Panc1 (cell line): ENCODE data around the gene LRRC23. TPM values are rescaled to one million over a fixed set of nuclear protein-coding genes. Genes with fewer than 3 reads are reported as not detected.

Experiments
- ATAC-seq: fragments of 200-7000 bp; cut with Tn5 transposase; 2 replicates; pipeline ENCODE4 v1.9.1; 2020; ENCODE audit warnings: mild to moderate bottlenecking, moderate library complexity
- BruUV-seq: library from RNA; stranded (reverse); fragments of 400-500 nt; replicated peaks from 2 replicates; lab custom pipeline; 2021; lab: Mats Ljungman, UMichigan
- CTCF ChIA-PET: fragments of 300-600 bp; sonication (Branson Sonifier 250); formaldehyde crosslinking; loops from one replicate; lab custom pipeline; 2022; ENCODE audit warnings: antibody characterized with exemption; lab: Charles Lee
- POLR2A ChIA-PET: fragments of 300-600 bp; sonication (Branson Sonifier 250); formaldehyde crosslinking; loops from one replicate; lab custom pipeline; 2022; ENCODE audit warnings: antibody characterized with exemption; lab: Charles Lee
- DNase-seq: peaks from one replicate; pipeline ENCODE4 v3.0.0-alpha.2; 2010; ENCODE audit warnings: low read depth, low spot score
- H3K27ac ChIP-seq: 2 replicates; pipeline ENCODE4 v1.5.1; 2011; ENCODE audit warnings: mild to moderate bottlenecking, low read length, inconsistent platforms
- H3K27me3 ChIP-seq: fragments of 200-500 bp; sonication (Bioruptor generic); 2 replicates; pipeline ENCODE4 v1.6.0; 2014; ENCODE audit warnings: low read length, inconsistent platforms; ENCODE audit not compliant: control insufficient read depth, insufficient read depth
- H3K36me3 ChIP-seq: fragments of 200-500 bp; sonication (Bioruptor generic); 2 replicates; pipeline ENCODE4 v1.5.1; 2014; ENCODE audit warnings: inconsistent platforms, mild to moderate bottlenecking, low read length, moderate library complexity; ENCODE audit not compliant: control insufficient read depth, insufficient read depth
- H3K4me1 ChIP-seq: 2 replicates; pipeline ENCODE4 v1.5.1; 2011; ENCODE audit warnings: inconsistent platforms, mild to moderate bottlenecking, low read length, moderate library complexity; ENCODE audit not compliant: control insufficient read depth, insufficient read depth
- H3K4me3 ChIP-seq, 2 experiments: 2 replicates each; pipeline ENCODE4 v1.5.1; 2011 to 2012; ENCODE audit warnings: low read depth in 2 of 2, low read length in 2 of 2, mild to moderate bottlenecking in 2 of 2, inconsistent platforms in 1 of 2, moderate library complexity in 1 of 2
- H3K9me3 ChIP-seq: fragments of 200-500 bp; sonication (Bioruptor generic); 2 replicates; pipeline ENCODE4 v1.5.1; 2014; ENCODE audit warnings: low read depth, mild to moderate bottlenecking, inconsistent platforms, low read length, moderate library complexity; ENCODE audit not compliant: control insufficient read depth, insufficient read depth
- POLR2AphosphoS5 ChIP-seq: IDR thresholded peaks from 2 replicates; pipeline ENCODE4 v1.6.1; 2012; ENCODE audit warnings: mild to moderate bottlenecking, low read depth, low read length, moderate library complexity
- SIN3A ChIP-seq: IDR thresholded peaks from 2 replicates; pipeline ENCODE4 v1.6.1; 2012; ENCODE audit warnings: low read depth, mild to moderate bottlenecking, low read length, moderate library complexity, borderline replicate concordance; ENCODE audit not compliant: insufficient read depth
- TCF7L2 ChIP-seq: IDR thresholded peaks from 2 replicates; pipeline ENCODE4 v1.6.1; 2011; ENCODE audit warnings: mild to moderate bottlenecking, low read depth, low read length, inconsistent platforms
- in situ Hi-C: cut with HindIII; loops from 2 replicates; pipeline ENCODE4 v1.10.0; 2016; ENCODE audit warnings: low sequenced_read_pairs, low pct_unique_long_range_greater_than_20kb
- intact Hi-C: fragments of 100-400 bp; cut with micrococcal nuclease; formaldehyde crosslinking; loops from one replicate; pipeline ENCODE4 v1.10.0; 2022; ENCODE audit not compliant: unreplicated experiment
- total RNA-seq: library from RNA; stranded (reverse); gene quantifications from one replicate; pipeline ENCODE4 v1.2.1, GENCODE V29; 2021; ENCODE audit not compliant: unreplicated experiment
- TF ChIP-seq, protein P1 (sequence below): fragments of 450-650 bp; IDR thresholded peaks from 2 replicates; pipeline ENCODE4 v1.5.1; 2017; ENCODE audit warnings: mild to moderate bottlenecking
- TF ChIP-seq, protein P2 (sequence below), 2 experiments: IDR thresholded peaks; 2 replicates each; pipeline ENCODE4 v1.6.1; 2011 to 2012; ENCODE audit warnings: low read depth in 2 of 2, control low read depth in 1 of 2, low read length in 1 of 2, mild to moderate bottlenecking in 1 of 2, moderate library complexity in 1 of 2; ENCODE audit not compliant: insufficient read depth in 1 of 2

Gene LRRC23
- total RNA-seq, 1 experiment from 2014 or later: 6.5 TPM

DNA sequence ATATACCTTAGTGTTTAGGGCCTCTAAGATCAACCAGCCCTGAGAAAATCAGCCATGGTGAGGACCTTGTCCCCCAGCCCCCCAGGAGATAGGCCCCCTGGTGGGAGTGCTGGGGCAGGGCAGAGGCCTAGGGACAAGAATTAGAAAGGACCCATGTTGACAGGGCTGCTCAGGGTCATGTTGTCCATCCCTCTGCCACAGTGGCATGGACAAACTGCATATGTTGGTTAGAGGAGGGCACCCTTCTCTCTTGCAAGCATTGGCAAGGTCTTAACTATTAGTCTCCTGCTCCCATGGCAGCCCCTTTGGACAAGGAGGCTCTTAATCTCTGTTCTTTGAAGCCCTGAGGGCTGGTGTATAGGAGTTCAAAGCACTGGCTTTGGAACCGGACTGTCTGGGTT, 45.8 kb downstream of the LRRC23 start:
- ATAC-seq (no peak), DNase-seq (no peak)
- BruUV-seq: no TSS peak
- peaks cover 6% of the 10 kb centered on the region for H3K4me1 ChIP-seq
- ChIA-PET POLR2A (no interaction called here), CTCF (no interaction called here)
- H3K4me3 ChIP-seq: no peak overlapping the region
- H3K27me3 ChIP-seq: no peaks in the 10 kb centered on the region
- intact Hi-C loops: no loop called here
- no peaks in the 10 kb centered on the region for H3K9me3 ChIP-seq
- TF ChIP-seq, protein P1, sequence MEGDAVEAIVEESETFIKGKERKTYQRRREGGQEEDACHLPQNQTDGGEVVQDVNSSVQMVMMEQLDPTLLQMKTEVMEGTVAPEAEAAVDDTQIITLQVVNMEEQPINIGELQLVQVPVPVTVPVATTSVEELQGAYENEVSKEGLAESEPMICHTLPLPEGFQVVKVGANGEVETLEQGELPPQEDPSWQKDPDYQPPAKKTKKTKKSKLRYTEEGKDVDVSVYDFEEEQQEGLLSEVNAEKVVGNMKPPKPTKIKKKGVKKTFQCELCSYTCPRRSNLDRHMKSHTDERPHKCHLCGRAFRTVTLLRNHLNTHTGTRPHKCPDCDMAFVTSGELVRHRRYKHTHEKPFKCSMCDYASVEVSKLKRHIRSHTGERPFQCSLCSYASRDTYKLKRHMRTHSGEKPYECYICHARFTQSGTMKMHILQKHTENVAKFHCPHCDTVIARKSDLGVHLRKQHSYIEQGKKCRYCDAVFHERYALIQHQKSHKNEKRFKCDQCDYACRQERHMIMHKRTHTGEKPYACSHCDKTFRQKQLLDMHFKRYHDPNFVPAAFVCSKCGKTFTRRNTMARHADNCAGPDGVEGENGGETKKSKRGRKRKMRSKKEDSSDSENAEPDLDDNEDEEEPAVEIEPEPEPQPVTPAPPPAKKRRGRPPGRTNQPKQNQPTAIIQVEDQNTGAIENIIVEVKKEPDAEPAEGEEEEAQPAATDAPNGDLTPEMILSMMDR: no peak
- TF ChIP-seq POLR2AphosphoS5 (no peak), TCF7L2 (no peak), SIN3A (no peak)
- TF ChIP-seq, protein P2, sequence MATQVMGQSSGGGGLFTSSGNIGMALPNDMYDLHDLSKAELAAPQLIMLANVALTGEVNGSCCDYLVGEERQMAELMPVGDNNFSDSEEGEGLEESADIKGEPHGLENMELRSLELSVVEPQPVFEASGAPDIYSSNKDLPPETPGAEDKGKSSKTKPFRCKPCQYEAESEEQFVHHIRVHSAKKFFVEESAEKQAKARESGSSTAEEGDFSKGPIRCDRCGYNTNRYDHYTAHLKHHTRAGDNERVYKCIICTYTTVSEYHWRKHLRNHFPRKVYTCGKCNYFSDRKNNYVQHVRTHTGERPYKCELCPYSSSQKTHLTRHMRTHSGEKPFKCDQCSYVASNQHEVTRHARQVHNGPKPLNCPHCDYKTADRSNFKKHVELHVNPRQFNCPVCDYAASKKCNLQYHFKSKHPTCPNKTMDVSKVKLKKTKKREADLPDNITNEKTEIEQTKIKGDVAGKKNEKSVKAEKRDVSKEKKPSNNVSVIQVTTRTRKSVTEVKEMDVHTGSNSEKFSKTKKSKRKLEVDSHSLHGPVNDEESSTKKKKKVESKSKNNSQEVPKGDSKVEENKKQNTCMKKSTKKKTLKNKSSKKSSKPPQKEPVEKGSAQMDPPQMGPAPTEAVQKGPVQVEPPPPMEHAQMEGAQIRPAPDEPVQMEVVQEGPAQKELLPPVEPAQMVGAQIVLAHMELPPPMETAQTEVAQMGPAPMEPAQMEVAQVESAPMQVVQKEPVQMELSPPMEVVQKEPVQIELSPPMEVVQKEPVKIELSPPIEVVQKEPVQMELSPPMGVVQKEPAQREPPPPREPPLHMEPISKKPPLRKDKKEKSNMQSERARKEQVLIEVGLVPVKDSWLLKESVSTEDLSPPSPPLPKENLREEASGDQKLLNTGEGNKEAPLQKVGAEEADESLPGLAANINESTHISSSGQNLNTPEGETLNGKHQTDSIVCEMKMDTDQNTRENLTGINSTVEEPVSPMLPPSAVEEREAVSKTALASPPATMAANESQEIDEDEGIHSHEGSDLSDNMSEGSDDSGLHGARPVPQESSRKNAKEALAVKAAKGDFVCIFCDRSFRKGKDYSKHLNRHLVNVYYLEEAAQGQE (IDR thresholded peaks at IDR 0.05; ENCODE audit: insufficient read depth in 1 of 2, low read depth in 2 of 2, low read length in 1 of 2): no peak
- no peaks in the 10 kb centered on the region for H3K36me3 ChIP-seq
- no peak overlapping the region for H3K27ac ChIP-seq
- in situ Hi-C loops: no loop called here

DNA sequence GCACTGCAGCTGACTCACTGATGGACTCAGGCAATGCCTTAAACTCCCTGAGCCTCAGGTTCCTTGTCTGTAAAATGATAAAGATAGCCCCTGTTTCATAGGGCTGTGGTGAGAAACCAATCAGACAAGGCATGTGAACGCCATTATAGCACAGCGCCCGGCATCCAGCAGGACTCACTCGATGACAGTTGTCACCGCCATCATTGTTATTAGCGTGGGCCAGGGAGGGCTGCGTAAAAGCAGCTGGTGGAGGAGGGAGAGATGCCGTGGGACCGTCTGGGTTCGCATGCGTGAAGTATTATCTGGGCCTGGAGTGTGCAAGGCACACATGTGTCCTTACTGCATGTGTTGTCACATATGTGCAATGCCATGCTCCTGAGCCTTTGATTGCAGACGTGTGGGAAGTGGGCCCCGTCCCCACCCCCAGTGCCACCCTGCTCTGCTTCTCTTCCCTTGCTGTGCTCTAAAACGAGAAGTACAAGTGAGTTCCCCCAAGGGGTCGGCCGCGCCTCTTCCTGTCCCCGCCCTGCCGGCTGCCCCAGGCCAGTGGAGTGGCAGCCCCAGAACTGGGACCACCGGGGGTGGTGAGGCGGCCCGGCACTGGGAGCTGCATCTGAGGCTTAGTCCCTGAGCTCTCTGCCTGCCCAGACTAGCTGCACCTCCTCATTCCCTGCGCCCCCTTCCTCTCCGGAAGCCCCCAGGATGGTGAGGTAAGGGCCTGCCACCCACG, 46.4 kb downstream of the LRRC23 start, which contains the start of gene PTPN6:
TSS of gene PTPN6 (plus strand) at position 546 of the 730 bp plus-strand sequence. CDS start at position 703, 157 bp downstream.
- ChIA-PET POLR2A (no interaction called here), CTCF (no interaction called here)
- ATAC-seq (no peak), DNase-seq (no peak)
- TF ChIP-seq POLR2AphosphoS5: no peak
- no peak for TF ChIP-seq SIN3A
- no peak for TF ChIP-seq TCF7L2
- TF ChIP-seq, protein P2 (IDR thresholded peaks at IDR 0.05; ENCODE audit: insufficient read depth in 1 of 2, low read depth in 2 of 2, low read length in 1 of 2): no peak
- no peak within 1 kb of the TSS for H3K4me3 ChIP-seq
- intact Hi-C loops (no loop called here), in situ Hi-C loops (no loop called here)
- H3K4me1 ChIP-seq: peaks cover under 1% of the 10 kb centered on the region; the same call in 1 of the 2 replicates
- H3K27me3 ChIP-seq: no peaks in the 10 kb centered on the region
- H3K9me3 ChIP-seq: no peaks in the 10 kb centered on the region
- H3K27ac ChIP-seq: no peak within 1 kb of the TSS
- no peaks in the 10 kb centered on the region for H3K36me3 ChIP-seq
- BruUV-seq: no TSS peak
